ENCODE results near the gene BMP7.

The BMP7 gene

DNA sequence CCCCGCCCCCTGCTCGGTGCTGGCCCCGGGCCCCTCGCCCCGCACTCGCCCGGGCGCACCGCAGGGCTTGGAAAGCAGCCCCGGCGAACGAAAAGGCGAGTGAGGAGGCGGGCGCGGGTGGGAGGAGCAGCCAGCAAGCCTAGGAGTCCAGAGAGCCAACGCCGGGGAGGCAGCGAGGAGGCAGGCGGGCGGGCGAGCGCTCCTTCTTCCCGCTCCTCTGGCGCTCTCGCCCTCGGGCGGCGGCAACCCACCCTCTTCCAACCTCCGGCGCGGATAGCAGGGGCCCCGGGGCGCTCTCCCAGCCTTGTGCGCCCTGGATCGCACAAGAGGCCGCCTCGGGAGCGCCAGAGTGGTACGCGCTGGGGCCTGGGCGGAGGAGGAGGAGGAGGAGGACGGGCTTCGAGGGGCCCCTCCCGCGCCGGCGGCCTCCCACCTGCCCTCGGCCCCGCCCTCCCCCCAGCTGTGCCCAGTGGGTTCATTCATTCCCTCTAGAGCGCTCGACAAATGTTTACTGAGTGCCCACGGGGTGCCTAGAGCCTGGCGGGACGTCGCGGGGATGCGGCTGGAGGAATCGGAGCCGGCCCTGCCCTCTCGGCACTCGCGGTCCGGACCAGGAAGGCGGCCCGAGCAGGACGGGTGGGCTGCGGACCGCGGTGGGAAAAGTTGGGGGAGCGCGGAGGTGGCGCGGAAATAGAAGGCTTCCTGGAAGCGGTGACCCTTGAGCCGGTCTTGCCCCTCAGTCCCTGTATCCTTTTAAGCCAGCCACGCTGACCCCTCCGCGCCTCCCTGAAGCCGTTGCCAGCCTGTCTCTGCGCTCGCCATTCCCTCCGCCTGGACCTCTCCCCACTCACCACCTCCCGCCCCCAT, at the start of gene BMP7:
TSS of gene BMP7 (minus strand) at position 351 of the 867 bp plus-strand sequence. CDS start 519 bp downstream, outside the sequence.
- no peak within 1 kb of the TSS for H3K4me3 ChIP-seq (ENCODE audit: low read length)
- no peak for DNase-seq (ENCODE audit: low read depth)
- TF ChIP-seq, protein P1, sequence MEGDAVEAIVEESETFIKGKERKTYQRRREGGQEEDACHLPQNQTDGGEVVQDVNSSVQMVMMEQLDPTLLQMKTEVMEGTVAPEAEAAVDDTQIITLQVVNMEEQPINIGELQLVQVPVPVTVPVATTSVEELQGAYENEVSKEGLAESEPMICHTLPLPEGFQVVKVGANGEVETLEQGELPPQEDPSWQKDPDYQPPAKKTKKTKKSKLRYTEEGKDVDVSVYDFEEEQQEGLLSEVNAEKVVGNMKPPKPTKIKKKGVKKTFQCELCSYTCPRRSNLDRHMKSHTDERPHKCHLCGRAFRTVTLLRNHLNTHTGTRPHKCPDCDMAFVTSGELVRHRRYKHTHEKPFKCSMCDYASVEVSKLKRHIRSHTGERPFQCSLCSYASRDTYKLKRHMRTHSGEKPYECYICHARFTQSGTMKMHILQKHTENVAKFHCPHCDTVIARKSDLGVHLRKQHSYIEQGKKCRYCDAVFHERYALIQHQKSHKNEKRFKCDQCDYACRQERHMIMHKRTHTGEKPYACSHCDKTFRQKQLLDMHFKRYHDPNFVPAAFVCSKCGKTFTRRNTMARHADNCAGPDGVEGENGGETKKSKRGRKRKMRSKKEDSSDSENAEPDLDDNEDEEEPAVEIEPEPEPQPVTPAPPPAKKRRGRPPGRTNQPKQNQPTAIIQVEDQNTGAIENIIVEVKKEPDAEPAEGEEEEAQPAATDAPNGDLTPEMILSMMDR (conservative IDR thresholded peaks at IDR 0.05; ENCODE audit: low read length), result no peak

- no peak for DNase-seq (ENCODE audit: low read depth)
- H3K4me3 ChIP-seq (ENCODE audit: low read length), result no peak overlapping the region
- TF ChIP-seq, protein P1 (conservative IDR thresholded peaks at IDR 0.05; ENCODE audit: low read length), result no peak
Observed at GRCh38 chr20:57315976-57316480, 49.6 kb upstream of the BMP7 start.

GRCh38 chr20:57315083-57315975, 48.9 kb upstream of the BMP7 start:
- no peak for DNase-seq (ENCODE audit: low read depth)
- TF ChIP-seq, protein P1 (conservative IDR thresholded peaks at IDR 0.05; ENCODE audit: low read length), result no peak
- H3K4me3 ChIP-seq (ENCODE audit: low read length), result no peak overlapping the region

DNA sequence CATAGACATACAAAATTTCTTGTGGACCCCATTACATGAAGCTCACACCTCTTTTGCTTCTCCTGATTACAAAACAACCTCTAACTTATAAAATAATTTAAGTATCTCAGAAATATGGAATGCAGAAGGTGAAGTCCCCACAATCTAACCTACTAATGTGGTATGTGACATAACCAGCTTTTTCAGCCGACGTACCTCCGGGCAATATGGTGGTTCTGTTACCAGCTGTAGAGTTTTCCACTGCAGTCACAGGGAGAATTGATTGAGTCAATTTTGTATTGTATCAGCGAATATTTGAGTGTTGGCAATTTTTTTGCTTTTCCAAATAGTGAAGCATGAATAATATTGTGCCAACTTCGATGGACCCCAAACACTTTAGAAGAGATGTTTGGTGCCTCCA, 47.5 kb upstream of the BMP7 start:
- H3K4me3 ChIP-seq (ENCODE audit: low read length), result no peak overlapping the region
- TF ChIP-seq, protein P1 (conservative IDR thresholded peaks at IDR 0.05; ENCODE audit: low read length), result no peak
- DNase-seq (ENCODE audit: low read depth), result no peak

GRCh38 chr20:57313230-57313629, 46.8 kb upstream of the BMP7 start:
- DNase-seq (ENCODE audit: low read depth), result no peak
- H3K4me3 ChIP-seq (ENCODE audit: low read length), result no peak overlapping the region
- TF ChIP-seq, protein P1 (conservative IDR thresholded peaks at IDR 0.05; ENCODE audit: low read length), result no peak

DNA sequence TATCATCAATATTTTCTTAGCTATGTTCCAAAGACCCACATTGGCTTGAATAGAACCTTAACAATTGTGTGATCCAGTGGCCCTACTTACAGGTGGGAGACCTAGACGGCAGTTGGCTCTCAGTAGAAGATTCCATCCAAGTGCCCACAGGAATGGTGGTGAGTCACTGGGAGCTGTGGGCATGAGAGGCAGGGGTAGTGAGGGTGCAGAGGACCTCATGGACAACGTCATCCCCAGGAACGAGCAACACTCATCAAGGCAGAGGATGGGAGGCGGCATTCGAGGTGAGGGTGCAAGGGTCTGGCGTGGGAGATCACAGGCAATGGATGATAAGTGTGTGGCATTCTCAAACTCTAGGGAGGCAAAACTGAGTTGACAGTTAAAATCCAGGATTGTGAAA, 45.7 kb upstream of the BMP7 start:
- TF ChIP-seq, protein P1 (conservative IDR thresholded peaks at IDR 0.05; ENCODE audit: low read length), result no peak
- DNase-seq (ENCODE audit: low read depth), result no peak
- no peak overlapping the region for H3K4me3 ChIP-seq (ENCODE audit: low read length)

All from AG10803 (cell line).